PC-3 (cell line): ENCODE measurements around the gene KNDC1. TPM values are rescaled to one million over a fixed set of nuclear protein-coding genes. Genes with fewer than 3 reads are reported as not detected.

ENCODE experiments used
- ATAC-seq: fragments of 200-7000 bp; cut with Tn5 transposase; 2 replicates; pipeline ENCODE4 v1.9.1; 2020; ENCODE audit warnings: mild to moderate bottlenecking, moderate library complexity
- BruUV-seq: library from RNA; stranded (reverse); fragments of 400-500 nt; replicated peaks from 2 replicates; lab custom pipeline; 2021; lab: Mats Ljungman, UMichigan
- CTCF ChIA-PET: fragments of 300-600 bp; sonication (Branson Sonifier 250); formaldehyde crosslinking; loops from one replicate; lab custom pipeline; 2022; ENCODE audit warnings: antibody characterized with exemption; lab: Charles Lee
- POLR2A ChIA-PET: fragments of 300-600 bp; sonication (Branson Sonifier 250); formaldehyde crosslinking; loops from one replicate; lab custom pipeline; 2022; ENCODE audit warnings: antibody characterized with exemption; ENCODE audit not compliant: unreplicated experiment; lab: Charles Lee
- DNase-seq: peaks from one replicate; pipeline ENCODE4 v3.0.0-alpha.2; 2015
- H2AFZ ChIP-seq: fragments of 300-600 bp; sonication (generic); 2 replicates; pipeline ENCODE4 v1.6.0; 2016; ENCODE audit warnings: antibody characterized with exemption, low read length
- H3F3A ChIP-seq: fragments of 300-600 bp; sonication (generic); one replicate; pipeline ENCODE4 v1.6.0; 2017; ENCODE audit warnings: antibody characterized with exemption, low read length, control low read depth, mild to moderate bottlenecking; ENCODE audit not compliant: unreplicated experiment
- H3K27ac ChIP-seq: fragments of 300-600 bp; sonication (generic); 2 replicates; pipeline ENCODE4 v1.5.1; 2016; ENCODE audit warnings: mild to moderate bottlenecking, low read length
- H3K27me3 ChIP-seq: fragments of 300-600 bp; sonication (generic); 2 replicates; pipeline ENCODE4 v1.6.1; 2016; ENCODE audit warnings: low read length, mixed read lengths
- H3K36me3 ChIP-seq: fragments of 300-600 bp; sonication (generic); 2 replicates; pipeline ENCODE4 v1.6.1; 2016; ENCODE audit warnings: low read depth, mixed run types, low read length, mixed read lengths
- H3K4me1 ChIP-seq: fragments of 300-600 bp; sonication (generic); 2 replicates; pipeline ENCODE4 v1.5.1; 2016; ENCODE audit warnings: low read length; ENCODE audit not compliant: insufficient read depth
- H3K4me2 ChIP-seq: fragments of 300-600 bp; sonication (generic); 2 replicates; pipeline ENCODE4 v1.6.0; 2016; ENCODE audit warnings: low read length
- H3K4me3 ChIP-seq: fragments of 300-600 bp; sonication (generic); 2 replicates; pipeline ENCODE4 v1.5.1; 2016; ENCODE audit warnings: mild to moderate bottlenecking, low read length, mixed read lengths
- H3K79me2 ChIP-seq: fragments of 300-600 bp; sonication (generic); 2 replicates; pipeline ENCODE4 v1.6.1; 2017; ENCODE audit warnings: low read length, mixed read lengths
- H3K9ac ChIP-seq: fragments of 300-600 bp; sonication (generic); 2 replicates; pipeline ENCODE4 v1.6.0; 2016; ENCODE audit warnings: mild to moderate bottlenecking, low read length
- H3K9me2 ChIP-seq: fragments of 300-600 bp; sonication (generic); replicated peaks from 2 replicates; pipeline ENCODE4 v1.6.1; 2016; ENCODE audit warnings: mixed run types, low read length, mixed read lengths
- H3K9me3 ChIP-seq: fragments of 300-600 bp; sonication (generic); 2 replicates; pipeline ENCODE4 v1.6.1; 2016; ENCODE audit warnings: low read length, mixed read lengths
- H4K20me1 ChIP-seq: fragments of 300-600 bp; sonication (generic); 2 replicates; pipeline ENCODE4 v1.6.1; 2016; ENCODE audit warnings: low read length, mixed read lengths
- CTCF ChIP-seq: fragments of 300-600 bp; sonication (generic); conservative IDR thresholded peaks from 2 replicates; pipeline ENCODE4 v1.5.1; 2017; ENCODE audit warnings: antibody characterized with exemption, low read depth, mild to moderate bottlenecking, low read length
- EZH2 ChIP-seq: fragments of 300-600 bp; sonication (generic); IDR thresholded peaks from one replicate; pipeline ENCODE4 v1.6.1; 2017; ENCODE audit warnings: antibody characterized with exemption, mild to moderate bottlenecking, low read length; ENCODE audit not compliant: unreplicated experiment
- EZH2phosphoT487 ChIP-seq: fragments of 300-600 bp; sonication (generic); IDR thresholded peaks from 2 replicates; pipeline ENCODE4 v1.6.1; 2018; ENCODE audit warnings: mild to moderate bottlenecking, antibody characterized with exemption, low read length, borderline replicate concordance
- intact Hi-C: fragments of 100-400 bp; cut with micrococcal nuclease; formaldehyde crosslinking; loops from 2 replicates; pipeline ENCODE4 v1.9.0; 2023
- total RNA-seq: library from RNA; depleted of rRNA; stranded (reverse); fragments of >200 nt; gene quantifications from 2 replicates; pipeline ENCODE4 v1.2.3, GENCODE V29; 2014

KNDC1 gene
- total RNA-seq, 1 experiment from 2014 or later = not detected

- H3K27ac ChIP-seq = no peak overlapping the region
- no peak overlapping the region for H3K4me3 ChIP-seq
- no peaks in the 10 kb centered on the region for H3K9me2 ChIP-seq
- no TSS peak for BruUV-seq
- H3K4me1 ChIP-seq = no peaks in the 10 kb centered on the region
- intact Hi-C loops = no loop called here
- H3K9ac ChIP-seq = no peak overlapping the region
- H3K9me3 ChIP-seq = no peaks in the 10 kb centered on the region
- POLR2A ChIA-PET = no interaction called here
- no peaks in the 10 kb centered on the region for H4K20me1 ChIP-seq
- H3K79me2 ChIP-seq = no peaks in the 10 kb centered on the region
- H2AFZ ChIP-seq = no peak overlapping the region
- no peaks in the 10 kb centered on the region for H3K36me3 ChIP-seq
- CTCF ChIA-PET = no interaction called here
- H3K4me2 ChIP-seq = no peak overlapping the region
- DNase-seq (no peak), ATAC-seq (no peak)
- no peaks in the 10 kb centered on the region for H3F3A ChIP-seq
- TF ChIP-seq CTCF = no peak
- no peak for TF ChIP-seq EZH2
- no peak for TF ChIP-seq EZH2phosphoT487
- H3K27me3 ChIP-seq = peaks cover 78% of the 10 kb centered on the region
Observed at GRCh38 chr10:133182791-133183645, 23.0 kb downstream of the KNDC1 start.

- Histone ChIP-seq H3K4me2 (no peak overlapping the region), H3K36me3 (no peaks in the 10 kb centered on the region), H3K4me3 (no peak overlapping the region), H3K27me3 (peaks cover 76% of the 10 kb centered on the region), H3K4me1 (no peaks in the 10 kb centered on the region), H2AFZ (no peak overlapping the region), H3K9me3 (no peaks in the 10 kb centered on the region), H3K9me2 (no peaks in the 10 kb centered on the region), H4K20me1 (no peaks in the 10 kb centered on the region), H3K9ac (no peak overlapping the region), H3K27ac (no peak overlapping the region), H3F3A (no peaks in the 10 kb centered on the region), H3K79me2 (no peaks in the 10 kb centered on the region)
- ATAC-seq (no peak), DNase-seq (no peak)
- BruUV-seq = no TSS peak
- ChIA-PET CTCF (no interaction called here), POLR2A (no interaction called here)
- TF ChIP-seq CTCF (no peak), EZH2 (no peak), EZH2phosphoT487 (no peak)
- intact Hi-C loops = no loop called here
Observed at GRCh38 chr10:133183646-133184378, 23.8 kb downstream of the KNDC1 start.
